Measurements from ENCODE around the gene HOXC9.

Gene HOXC9

GRCh38 chr12:54000116-54001114, at the start of gene HOXC9:
Gene HOXC9, plus strand, starts transcription at chr12:54000161. Its CDS starts 28 bp downstream, at chr12:54000189.
- DNase-seq: no peak

GRCh38 chr12:53950437-53950773, 49.6 kb upstream of the HOXC9 start:
- DNase-seq: no peak

DNA sequence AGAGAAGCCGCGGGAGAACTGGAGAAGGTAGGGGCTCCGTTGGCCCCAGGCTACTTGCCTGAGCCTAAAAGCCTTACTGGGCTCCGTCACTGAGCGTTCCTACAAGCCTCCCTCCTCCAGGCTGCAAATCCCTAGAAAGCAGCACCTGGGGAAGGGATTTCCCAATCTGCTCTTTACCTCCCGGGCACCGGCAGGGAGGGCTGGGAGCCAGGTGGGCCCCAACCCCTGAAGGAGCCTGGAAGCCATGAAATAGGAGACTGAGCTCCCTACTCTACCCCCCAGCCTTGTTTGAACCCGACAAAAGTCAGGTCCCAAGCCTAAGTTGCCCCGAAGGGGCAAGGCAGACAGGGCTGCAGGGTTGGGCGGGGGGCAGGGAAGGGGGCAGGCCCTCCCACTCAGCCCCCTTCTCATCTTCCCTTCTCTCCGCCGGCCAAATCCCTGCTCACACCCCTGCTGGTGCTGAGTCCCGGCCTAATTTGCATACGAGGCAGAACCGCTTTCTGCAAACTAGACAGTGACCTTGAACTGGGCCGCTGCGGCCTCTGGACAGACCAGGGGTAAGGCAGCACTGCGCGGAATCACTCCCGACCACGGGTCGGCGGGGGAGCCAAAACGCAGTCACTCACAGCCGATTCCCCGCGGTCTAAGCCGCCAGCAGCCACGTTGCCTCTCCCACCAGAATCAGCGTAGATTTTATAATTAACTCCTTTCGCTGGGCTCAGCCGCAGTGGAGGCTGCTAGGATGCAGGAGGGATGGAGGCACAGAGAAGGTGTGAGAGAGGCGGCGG, 49.0 kb upstream of the HOXC9 start:
- DNase-seq: no peak

DNA sequence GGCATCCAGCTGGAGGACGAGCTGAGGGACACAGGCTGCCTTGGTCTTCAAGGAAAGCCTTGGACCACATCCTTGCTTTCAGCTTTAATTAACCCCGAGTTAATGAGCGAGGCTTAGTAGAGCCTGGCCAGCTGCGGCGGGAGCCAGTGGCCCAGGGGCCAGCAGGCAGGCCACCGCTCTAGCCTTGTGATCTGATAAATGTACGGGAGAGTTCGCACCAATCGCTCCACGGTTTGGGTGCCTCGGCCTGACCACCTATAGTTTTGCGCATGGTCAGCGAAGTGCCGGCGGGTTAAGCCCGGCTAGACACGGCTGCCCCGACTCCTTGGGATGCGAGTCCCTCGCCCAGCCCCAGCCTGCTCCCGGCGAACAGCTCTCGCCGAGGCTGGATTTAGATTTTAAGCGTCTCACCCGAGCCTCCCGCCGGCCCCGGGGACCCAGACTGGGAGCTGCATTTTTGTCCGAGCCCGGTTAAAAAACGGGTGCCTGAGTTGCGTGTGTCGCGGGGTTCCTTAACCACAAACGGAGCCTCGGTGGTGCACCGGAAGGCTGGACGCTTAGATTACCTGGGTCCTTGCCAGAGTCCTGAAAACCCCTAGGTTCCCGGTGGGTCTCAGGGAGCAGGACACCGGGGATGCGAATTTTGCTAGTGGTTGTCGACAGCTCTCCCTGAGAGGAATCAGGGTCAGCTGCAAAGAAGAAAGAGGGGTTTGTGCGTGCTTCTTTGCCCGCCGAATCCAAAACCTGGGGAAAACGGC, 48.2 kb upstream of the HOXC9 start:
- DNase-seq: no peak

DNA sequence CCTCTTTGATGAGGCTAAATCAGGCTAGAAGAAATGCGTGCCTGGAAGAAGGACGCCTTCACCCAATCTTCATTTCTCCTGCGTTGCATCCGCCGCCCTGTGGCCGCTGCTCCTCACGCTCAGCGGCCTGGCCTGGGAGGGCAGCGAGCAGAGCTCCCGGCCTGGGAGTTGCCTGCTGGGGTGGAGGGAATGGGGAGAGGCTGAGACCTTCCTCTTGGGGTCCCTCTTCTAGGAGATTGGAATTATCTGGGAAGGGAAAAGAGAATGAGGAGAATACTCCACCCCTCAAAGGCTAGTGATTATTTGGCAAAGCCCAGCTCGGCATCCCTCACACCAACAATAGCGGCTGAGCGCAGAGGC, 47.6 kb upstream of the HOXC9 start:
- no peak for DNase-seq

DNA sequence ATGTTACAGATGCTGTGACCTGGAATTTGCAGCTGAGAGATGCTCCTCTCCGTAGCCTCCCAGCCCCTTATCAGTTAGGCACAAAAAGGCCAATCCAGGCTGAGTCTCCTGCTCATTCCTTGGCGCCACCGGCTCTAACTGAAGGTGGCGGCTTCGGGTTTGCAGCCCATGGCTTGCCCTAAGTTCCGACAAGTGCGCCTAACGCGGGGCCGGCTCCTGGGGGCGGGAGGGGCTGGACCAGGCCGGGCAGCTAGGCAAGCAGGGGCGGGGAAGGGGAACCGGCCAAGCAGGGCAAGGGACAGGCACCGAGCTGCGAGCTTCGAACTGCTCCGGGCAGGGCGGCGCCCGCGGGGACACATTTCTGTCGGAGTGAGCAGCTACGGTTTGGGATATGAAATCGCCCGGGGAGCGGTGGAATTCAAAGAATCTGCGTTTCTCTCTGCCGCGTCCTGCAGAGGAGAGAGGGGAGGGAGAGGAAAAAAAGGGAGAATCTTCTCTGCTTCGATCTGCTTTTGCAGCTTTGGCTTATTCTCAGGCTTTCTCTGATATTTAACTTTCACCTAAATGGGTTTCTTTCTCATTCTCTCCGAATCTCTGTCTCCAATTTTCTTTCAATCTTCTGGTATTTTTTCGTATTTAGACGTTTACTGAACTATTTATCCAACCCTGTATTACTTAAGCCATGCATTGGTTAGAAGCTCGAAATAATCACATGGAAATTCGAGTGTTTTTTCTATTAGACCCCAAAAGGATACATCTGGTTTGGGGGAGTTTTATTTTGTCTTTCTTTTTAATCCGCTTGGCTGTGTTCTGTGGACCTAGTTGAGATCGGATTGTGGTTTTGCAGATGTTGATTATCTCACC, 46.9 kb upstream of the HOXC9 start:
- DNase-seq: no peak

DNA sequence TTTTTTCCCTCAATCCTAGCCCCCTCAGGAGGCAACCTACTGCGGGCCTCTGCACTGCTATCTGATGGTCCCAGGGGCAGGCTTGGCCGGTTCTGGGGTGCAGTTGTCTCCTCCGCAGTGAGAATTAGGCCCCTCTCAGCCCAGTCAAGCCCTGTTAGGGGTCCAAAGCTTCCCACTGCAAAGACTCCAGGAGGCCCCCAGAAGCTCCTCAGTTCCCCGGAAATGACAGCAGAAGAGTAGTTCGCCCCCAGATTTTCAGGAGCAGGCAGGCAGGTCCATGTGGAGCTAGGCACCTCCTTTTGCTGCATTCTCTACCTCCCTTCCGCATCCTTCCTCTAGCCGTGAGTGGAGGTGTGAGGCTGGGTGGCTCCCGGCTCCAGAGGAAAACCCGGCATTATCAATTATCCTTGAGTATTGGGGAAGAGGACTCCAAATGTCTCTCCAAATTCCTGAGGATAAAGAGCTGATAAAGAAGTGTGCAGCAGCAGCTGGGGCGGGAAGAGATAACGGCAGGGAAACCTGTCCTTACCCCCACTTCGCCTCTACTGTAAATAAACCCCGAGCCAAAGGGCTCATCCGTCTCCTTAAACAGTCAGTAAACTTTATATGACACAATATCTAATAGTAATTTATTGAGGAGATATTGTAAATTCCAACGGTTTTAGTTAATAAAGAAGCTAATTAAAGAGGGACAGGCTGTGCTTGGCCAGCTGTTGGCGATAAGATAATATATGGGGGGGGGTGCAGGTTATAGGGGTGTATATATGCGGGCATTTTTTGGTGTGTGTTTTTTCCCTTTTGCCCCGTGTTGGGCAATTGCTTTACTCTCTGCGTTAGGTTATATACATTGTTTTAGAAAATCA, 45.9 kb upstream of the HOXC9 start:
- no peak for DNase-seq

- DNase-seq: no peak
These were observed 45.3 kb upstream of the HOXC9 start, which contains the start of gene HOXC12 for GRCh38 chr12:53954694-53955035. Gene HOXC12, plus strand, starts transcription at chr12:53954903. Its CDS starts 27 bp downstream, at chr12:53954930.

DNA sequence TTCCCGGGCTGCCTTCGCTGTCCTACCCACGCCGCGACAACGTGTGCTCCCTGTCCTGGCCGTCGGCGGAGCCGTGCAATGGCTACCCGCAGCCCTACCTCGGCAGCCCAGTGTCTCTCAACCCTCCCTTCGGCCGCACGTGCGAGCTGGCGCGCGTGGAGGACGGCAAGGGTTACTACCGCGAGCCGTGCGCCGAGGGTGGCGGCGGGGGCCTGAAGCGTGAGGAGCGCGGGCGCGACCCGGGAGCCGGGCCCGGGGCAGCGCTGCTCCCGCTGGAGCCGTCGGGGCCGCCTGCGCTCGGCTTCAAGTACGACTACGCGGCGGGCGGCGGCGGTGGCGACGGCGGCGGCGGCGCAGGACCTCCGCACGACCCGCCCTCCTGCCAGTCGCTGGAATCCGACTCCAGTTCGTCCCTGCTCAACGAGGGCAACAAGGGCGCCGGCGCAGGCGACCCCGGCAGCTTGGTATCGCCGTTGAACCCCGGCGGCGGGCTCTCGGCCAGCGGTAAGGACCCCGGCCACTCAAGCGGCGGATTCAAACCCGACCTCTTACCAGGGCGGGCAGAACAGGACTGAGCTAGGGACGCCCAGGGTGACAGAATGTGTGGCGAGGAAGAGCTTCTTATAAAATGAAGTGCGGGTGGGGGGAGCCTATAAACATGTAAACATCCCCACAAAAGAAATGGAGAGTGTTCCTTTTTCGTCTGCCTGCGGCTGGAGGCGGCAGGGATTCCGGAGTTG, 44.8 kb upstream of the HOXC9 start:
- DNase-seq: no peak

DNA sequence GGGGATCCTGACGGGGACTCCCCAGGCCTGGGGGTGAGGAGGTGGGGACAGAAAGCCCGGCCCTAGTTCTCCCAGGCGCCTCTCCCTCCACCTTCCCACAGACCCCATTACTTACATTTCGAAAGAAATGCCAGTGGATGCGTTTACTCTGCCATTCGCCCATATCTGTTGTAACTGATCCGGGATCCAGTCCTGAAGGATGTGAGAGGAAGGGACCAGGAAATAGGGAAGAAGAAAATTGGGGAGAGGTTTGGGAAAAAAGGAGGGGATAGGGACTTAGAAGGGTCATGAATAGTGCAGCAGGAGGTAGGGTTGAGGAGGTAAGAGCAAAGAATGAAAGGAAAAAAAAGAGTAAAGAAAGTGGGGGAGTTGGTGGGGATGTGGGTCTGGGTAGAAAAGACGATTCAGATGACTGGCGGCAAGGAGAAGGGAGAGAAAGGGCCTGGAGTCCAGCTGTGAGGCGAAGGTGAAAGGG, 44.1 kb upstream of the HOXC9 start:
- DNase-seq: no peak

DNA sequence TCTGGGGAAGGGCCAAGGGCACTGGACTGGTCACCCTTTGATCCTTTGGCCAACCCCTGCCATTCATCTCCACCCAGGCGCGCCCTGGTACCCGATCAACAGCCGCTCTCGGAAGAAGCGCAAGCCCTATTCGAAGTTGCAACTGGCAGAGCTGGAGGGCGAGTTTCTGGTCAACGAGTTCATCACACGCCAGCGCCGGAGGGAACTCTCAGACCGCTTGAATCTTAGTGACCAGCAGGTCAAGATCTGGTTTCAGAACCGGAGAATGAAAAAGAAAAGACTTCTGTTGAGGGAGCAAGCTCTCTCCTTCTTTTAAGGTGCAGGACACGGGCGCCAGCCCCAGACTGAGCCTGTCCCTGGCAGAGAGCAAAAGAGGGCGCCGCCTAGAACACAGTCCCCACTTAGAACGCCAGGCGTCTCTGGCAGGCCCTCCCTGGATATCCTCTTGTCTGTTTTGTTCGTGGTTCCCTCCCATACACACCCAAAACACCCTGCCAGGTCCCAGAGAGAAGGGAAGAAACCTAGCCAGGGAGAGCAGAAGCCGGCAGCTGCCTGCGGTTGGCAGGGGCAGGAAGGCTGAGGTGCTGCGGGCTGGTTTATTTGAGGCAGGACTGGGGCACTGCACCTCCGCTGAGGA, 43.6 kb upstream of the HOXC9 start:
- DNase-seq: no peak

GRCh38 chr12:53956914-53957536, 42.9 kb upstream of the HOXC9 start:
- no peak for DNase-seq

DNA sequence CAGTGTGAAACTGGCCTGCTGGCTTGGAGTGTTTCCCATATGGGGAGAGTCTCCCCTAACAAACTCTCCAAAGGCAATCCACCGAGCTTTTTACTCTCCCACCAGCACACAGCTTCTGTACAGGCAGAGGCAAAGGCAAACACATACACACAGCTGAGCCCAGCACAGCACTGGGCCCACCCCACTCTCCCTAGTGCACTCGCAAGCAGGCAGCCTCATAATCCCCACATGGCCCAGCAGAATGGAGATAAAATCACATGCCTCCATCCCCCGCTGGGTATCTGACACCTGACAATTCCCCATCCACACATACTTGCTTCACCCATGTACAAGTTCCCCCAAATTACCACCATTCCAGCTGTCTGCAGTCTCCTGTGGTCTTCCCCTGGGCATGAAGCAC, 41.8 kb upstream of the HOXC9 start:
- DNase-seq: no peak

DNA sequence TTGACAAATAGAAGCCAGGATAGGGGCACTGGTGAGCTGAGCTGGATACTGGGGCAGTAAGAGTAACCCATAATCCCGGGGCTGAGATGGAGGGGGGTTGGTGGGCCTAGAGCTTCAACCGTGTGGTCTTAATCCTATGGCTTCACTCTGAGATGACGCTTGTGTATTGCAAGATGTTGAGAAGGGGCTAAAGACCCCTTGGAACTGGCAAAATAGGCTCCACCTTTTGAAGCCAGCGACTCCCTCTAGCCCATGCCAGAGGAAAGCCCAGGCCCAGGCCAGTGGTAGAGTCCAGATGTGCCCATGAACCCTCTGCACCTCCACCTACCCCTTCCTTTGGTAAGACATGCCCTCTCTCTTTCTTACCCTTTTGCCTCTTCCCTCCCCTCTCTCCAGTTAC, 40.6 kb upstream of the HOXC9 start:
- no peak for DNase-seq

DNA sequence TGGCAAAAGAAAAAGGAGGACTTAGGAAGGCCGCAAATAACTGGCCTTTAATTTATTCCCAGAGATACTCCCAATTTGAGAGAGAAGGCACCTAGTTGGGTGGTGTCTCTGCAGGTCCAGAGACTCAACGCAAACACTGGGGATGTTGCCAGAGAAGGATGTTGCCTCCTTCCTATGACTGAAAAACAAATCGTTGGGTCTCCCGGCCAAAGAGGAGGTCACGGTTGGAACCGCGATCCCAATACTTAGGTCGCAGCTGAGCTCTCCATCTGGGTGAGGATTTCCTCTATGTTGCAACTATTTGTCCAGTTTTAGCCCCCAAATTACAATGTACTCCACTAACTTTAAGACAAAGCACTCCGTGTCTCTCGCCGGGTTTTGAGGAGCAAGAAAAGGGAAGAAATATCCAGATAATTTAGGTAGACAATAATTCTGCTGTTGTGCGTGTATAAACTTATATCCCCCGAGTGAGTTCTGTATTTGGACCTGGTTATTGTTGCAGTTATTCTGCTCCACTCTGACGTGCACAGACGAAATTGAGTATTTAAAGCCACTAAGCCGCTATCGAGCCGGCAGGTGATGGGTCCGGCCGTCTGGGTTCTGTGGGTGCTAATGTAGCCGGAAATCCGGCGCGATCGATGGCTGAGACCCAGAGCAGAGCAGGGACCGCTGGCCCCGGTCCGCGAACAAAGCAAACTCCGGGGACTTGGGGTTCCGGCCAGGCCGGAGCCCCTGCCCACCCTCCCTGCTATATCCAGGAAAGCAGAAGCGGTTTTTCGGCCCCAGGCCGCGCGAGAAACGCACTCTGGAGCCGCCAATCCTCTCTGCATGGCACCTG, 39.6 kb upstream of the HOXC9 start:
- no peak for DNase-seq

- no peak for DNase-seq
These were observed 38.8 kb upstream of the HOXC9 start for GRCh38 chr12:53961025-53961761.

- DNase-seq: no peak
These were observed 37.0 kb upstream of the HOXC9 start for GRCh38 chr12:53963005-53963404.

All from NCI-H2171 (cell line).